Stimulated activated CD4-positive, alpha-beta T cell treated with anti-CD3 and anti-CD28 coated beads, TNF-alpha, amount 100 ng/mL, for 4 hours (primary cell): ENCODE data around the gene DGKB.

Experiments
- DNase-seq, 3 experiments: peaks; one replicate each; pipeline ENCODE4 v3.0.0-alpha.2; 2020; ENCODE audit warnings: low read depth in 3 of 3

The DGKB gene

DNA sequence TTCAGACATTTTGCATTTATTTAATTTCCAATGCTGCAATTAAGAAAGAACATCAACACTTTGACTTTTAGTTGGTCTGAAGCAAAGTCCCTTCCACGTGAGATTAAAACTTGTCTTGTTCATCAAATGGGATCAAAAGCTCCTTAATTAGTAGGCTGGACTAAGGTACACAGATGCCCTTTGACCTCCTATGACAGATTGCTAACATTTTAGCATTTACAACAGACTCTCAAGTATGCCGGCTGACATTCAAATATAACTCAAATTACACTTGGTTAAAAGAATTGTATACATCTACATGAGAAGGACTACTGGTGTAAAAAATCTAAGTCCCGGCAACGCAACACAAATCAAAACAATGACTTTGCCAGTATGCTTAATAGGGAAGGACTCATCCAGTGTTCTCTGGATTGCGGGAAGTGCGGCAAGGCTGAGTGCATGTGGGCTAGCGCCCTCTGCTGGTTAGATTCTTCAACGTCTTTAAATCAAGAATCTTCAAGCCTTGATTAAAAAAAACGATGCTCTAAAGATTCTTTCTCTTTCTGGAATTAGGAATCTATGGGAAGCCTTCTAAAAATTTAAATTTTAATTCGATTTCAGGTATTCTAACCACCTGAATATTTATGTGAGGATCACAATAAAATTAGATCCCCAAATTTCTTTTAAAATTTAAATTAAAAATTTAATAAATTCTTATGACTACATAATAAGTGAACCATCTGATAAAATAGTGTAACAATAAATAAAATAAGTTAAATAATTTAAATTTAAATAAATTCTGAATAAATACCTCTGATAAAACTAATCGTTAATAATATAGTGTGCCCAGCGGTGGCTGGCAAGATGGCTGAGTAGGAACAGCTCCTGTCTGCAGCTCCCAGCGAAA, 444.7 kb downstream of the DGKB start:
- peak in 1 of 3 experiments; percentile 5 for DNase-seq

- DNase-seq, result no peak
Observed at GRCh38 chr7:14449291-14449690, 453.3 kb downstream of the DGKB start.

DNA sequence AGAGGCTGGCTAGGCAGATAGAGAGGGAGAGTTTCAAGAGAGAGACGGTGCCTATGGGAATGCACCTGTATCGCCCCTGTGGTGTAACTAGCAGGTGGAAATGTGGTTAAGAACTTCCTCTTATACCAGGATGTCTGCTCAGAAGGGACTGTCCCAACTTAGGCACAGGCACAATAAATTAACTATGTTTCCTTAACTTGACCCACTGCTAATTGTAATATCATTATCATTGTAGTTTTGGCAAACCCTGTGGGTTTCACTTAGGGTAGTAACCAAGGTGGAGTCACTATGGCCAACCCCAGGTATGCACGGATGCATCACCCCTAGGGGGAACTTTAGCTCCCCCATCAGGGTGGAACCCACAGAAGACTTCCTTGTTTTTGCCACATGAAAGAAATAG, 455.7 kb downstream of the DGKB start:
- no peak for DNase-seq

- no peak for DNase-seq
Observed at GRCh38 chr7:14446219-14446618, 456.3 kb downstream of the DGKB start.

GRCh38 chr7:14438366-14438765, 464.2 kb downstream of the DGKB start:
- no peak for DNase-seq

- DNase-seq, result no peak
Observed at GRCh38 chr7:14436878-14437277, 465.7 kb downstream of the DGKB start.

GRCh38 chr7:14432924-14433323, 469.6 kb downstream of the DGKB start:
- DNase-seq, result no peak

DNA sequence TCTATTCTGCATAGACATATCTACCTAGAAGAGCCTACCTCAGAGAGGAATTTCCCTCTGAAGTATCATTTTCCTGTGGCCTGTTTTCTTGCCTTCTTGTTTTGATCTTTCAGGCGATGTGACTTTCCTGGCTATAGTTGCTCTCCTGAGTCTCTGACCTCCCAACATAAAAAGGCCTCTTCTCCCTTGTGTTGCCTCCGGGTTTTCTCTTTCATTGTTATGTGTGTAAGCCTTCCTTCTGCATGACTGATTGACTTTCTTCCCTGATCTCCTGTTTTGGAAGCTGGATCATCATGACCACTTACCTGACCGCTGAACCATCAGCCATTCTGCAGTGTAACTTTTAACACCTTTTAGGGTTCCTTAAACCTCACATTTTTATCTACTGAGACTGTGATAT, 471.6 kb downstream of the DGKB start:
- no peak for DNase-seq

DNA sequence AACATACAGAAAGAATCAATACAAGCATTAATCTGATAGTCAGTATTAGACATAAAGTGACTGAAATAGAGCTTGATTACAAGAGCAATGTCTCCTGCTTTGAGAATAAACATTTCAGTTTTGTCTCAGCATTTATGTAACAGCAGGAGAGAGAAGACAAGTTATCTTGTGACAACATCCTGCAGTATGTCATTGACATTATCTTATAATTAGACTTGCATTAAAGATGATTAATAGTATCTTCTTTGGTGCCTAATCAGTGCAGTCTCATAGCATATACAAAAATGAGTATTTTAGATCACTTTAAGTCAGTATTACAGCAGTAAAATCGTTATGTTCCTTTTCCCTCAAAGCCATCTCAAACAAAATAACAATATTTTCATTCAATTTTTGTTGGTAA, 477.0 kb downstream of the DGKB start:
- no peak for DNase-seq

- no peak for DNase-seq
Observed at GRCh38 chr7:14424675-14425074, 477.9 kb downstream of the DGKB start.

DNA sequence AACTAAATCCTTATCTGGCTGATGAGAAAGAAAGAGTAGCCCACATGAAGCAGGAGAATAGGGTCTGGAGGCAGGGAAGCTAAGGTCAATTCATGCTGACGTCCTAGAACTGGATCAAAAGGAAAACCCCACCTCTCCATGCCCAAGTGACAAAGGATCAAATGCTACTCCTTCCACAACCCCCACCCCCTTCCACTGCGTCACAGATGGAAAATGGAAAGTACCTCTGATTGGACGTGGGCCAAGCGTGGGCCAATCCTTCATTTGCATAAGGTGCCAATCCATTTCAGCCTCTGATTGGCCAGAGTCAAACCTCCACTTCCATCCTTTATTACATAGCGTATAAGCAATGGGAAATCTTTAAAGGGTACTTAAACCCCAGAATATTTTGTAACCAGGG, 481.8 kb downstream of the DGKB start:
- DNase-seq, result no peak

GRCh38 chr7:14419531-14419930, 483.0 kb downstream of the DGKB start:
- no peak for DNase-seq

DNA sequence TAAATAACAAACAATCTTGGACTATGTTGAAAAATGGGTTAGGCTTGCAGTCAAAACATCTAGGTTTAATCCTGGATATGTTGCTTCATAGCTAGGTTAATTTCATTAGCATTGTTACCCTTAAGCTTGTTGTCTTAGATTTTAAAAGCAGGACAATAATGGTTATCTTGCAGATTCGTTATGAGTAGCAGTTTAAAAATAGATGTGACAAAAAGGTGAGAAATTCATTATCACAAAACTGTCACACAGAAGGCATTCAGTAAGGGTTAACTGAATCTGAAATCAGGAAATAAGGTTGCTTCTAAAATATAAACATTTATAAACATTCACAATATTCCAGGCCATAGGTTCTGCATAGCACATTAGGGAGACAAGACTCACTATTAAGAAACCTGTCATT, 483.9 kb downstream of the DGKB start:
- DNase-seq, result no peak

DNA sequence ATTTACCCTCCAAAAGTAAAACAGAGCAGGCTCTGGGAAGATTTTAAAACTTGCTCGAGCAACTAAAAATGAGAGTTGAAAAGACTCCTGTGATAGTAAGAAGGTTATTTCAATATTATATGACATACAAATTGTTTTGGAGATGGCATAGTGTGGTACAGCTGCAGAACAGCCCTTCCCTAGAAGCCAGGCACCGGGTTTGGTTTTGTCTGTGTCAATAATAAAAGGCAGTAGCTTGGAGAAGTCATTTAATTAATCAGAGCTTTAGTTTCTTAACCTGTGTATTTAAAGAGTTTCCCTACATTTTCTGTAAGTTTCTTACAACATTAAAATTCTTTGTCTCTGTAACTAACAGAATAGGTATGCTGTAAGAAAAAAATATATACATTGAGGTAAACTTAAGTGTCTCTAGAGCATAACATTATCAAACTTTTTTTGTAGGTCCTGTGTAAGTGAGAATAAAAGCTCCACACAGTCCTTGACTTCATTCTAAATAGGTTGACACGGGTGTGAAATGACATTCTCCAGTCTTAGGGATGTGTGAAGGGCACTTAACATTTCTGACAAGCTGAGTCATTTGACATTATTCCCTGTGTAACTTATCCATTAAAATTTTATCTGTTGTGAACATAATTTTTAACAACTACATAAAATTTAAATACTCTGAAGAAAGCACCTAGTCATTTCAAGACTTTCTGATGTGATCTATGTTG, 488.1 kb downstream of the DGKB start:
- no peak for DNase-seq

DNA sequence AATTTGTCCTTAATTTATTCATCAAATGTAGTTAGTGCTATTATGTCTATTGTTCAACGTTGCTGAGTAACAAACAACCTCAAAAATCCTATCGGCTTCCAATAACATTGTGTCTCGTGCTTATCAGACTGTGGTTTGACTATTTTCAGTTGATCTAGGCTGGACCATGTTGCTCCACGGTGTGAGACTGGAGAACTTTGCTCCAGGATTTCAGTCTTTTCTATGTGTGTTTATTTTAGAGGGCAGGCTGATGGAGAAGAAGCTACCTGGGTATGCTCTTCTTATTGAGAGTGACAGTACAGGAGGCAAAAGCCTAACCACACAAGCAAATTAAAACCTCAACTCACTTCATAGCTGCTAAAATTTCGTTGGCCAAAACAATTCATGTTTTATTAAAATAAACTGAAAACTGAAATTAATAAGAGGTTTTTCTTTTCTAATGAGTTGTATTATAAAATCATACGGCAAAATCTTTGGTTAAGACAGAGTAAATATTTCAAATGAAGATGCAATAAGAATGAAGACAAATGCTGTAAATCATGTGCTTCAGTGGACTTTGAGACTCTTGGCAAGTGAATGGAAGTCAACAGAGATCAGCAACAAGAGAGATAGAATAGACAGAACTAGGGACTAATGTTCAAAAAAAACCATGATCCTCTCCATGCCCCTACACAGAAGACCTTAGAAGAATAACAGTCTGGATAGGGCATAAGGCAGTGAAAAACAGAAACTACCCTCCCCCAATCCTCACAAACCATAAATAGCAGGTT, 495.1 kb downstream of the DGKB start:
- DNase-seq, result no peak

GRCh38 chr7:14403587-14403986, 499.0 kb downstream of the DGKB start:
- DNase-seq, result no peak

- no peak for DNase-seq
Observed at GRCh38 chr7:14400271-14400670, 502.3 kb downstream of the DGKB start.

GRCh38 chr7:14398526-14398925, 504.0 kb downstream of the DGKB start:
- DNase-seq, result no peak

GRCh38 chr7:14395860-14396259, 506.7 kb downstream of the DGKB start:
- no peak for DNase-seq

DNA sequence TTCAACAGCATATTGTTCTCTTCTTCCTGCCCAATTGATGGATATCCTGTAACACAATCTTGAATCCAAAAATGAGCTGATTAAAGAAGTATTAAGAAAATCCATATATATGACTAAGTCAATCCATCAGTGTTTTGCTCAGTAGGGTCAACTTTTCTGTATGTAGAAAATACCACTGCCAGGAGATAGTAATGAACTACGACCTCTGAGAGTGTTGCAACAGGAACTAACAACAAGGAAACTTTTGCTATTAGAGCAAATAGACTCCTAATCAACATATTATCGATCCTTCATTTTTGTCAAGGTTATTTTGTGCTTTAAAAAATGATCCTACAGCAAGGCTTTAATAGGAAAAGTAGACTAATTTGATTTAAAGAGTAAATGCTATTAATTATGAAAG, 507.8 kb downstream of the DGKB start:
- DNase-seq, result no peak

DNA sequence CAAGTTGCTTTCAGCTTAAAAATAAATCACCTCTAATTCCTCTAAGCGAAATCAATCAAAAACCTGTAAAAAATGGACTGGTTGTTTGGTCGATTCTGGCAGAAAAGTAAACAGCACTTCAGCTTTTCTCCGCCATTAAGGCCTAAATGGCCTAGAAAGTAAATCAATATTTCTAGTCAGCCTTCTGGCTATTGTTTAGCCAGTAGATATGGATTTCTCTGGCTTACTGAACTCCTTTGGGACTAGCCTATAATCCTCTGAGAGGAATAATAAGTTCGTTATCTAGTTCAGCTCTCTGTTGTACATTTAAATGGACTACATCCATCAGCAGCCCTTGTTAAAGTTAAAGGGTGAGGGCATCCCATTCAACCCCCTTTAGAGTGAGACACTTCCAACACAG, 513.0 kb downstream of the DGKB start:
- DNase-seq, result no peak

GRCh38 chr7:14389181-14389591, 513.4 kb downstream of the DGKB start:
- DNase-seq, result no peak
